ENCODE data around the gene HIRIP3. TPM values are rescaled to one million over a fixed set of nuclear protein-coding genes. Genes with fewer than 3 reads are reported as not detected.

HIRIP3 gene
- total and polyA plus RNA-seq, 2 of the 13 experiments (the other 11 are each of a cell fraction or from before 2014, with no cell fraction given) = 12.6 to 17.2 TPM

GRCh38 chr16:29995911-29996765 lies 721 bp upstream of the HIRIP3 start, which contains the start of gene INO80E (continued):
- TF ChIP-seq, protein P1, sequence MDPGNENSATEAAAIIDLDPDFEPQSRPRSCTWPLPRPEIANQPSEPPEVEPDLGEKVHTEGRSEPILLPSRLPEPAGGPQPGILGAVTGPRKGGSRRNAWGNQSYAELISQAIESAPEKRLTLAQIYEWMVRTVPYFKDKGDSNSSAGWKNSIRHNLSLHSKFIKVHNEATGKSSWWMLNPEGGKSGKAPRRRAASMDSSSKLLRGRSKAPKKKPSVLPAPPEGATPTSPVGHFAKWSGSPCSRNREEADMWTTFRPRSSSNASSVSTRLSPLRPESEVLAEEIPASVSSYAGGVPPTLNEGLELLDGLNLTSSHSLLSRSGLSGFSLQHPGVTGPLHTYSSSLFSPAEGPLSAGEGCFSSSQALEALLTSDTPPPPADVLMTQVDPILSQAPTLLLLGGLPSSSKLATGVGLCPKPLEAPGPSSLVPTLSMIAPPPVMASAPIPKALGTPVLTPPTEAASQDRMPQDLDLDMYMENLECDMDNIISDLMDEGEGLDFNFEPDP (CRISPR knock-in tag; conservative IDR thresholded peaks at IDR 0.05) = 0 out of 2 replicates have a peak, but pooled peaks have one; percentile 35
- TF ChIP-seq GATA4 (IDR thresholded peaks at IDR 0.05; ENCODE audit: borderline replicate concordance, low read depth) (peak; percentile 27; the same call in 1 of the 2 replicates), ARNT2 (CRISPR knock-in tag; IDR thresholded peaks at IDR 0.05; ENCODE audit: low read depth) (no peak; the same call in 1 of the 2 replicates), NFKB2 (CRISPR knock-in tag; IDR thresholded peaks at IDR 0.05; ENCODE audit: borderline replicate concordance) (peak; percentile 87), ARNT (IDR thresholded peaks at IDR 0.05) (no peak), KLF16 (CRISPR knock-in tag; IDR thresholded peaks at IDR 0.05) (peak in 1 of 2 experiments; percentile 91; a peak in 2 of 4 replicates), FOXK1 (CRISPR knock-in tag; IDR thresholded peaks at IDR 0.05; ENCODE audit: borderline replicate concordance, low read depth) (peak; percentile 85; the same call in 1 of the 2 replicates), U2AF1 (optimal IDR thresholded peaks at IDR 0.05; ENCODE audit: low read depth, low read length) (peak; percentile 77), IRF2 (CRISPR knock-in tag; IDR thresholded peaks at IDR 0.05) (peak; percentile 98), ZNF367 (CRISPR knock-in tag; IDR thresholded peaks at IDR 0.05; ENCODE audit: borderline replicate concordance) (no peak), TFDP1 (CRISPR knock-in tag; IDR thresholded peaks at IDR 0.05; ENCODE audit: borderline replicate concordance) (peak; percentile 59), HNRNPUL1 (IDR thresholded peaks at IDR 0.05; ENCODE audit: low read depth, low read length) (no peak)
- TF ChIP-seq, protein P2, sequence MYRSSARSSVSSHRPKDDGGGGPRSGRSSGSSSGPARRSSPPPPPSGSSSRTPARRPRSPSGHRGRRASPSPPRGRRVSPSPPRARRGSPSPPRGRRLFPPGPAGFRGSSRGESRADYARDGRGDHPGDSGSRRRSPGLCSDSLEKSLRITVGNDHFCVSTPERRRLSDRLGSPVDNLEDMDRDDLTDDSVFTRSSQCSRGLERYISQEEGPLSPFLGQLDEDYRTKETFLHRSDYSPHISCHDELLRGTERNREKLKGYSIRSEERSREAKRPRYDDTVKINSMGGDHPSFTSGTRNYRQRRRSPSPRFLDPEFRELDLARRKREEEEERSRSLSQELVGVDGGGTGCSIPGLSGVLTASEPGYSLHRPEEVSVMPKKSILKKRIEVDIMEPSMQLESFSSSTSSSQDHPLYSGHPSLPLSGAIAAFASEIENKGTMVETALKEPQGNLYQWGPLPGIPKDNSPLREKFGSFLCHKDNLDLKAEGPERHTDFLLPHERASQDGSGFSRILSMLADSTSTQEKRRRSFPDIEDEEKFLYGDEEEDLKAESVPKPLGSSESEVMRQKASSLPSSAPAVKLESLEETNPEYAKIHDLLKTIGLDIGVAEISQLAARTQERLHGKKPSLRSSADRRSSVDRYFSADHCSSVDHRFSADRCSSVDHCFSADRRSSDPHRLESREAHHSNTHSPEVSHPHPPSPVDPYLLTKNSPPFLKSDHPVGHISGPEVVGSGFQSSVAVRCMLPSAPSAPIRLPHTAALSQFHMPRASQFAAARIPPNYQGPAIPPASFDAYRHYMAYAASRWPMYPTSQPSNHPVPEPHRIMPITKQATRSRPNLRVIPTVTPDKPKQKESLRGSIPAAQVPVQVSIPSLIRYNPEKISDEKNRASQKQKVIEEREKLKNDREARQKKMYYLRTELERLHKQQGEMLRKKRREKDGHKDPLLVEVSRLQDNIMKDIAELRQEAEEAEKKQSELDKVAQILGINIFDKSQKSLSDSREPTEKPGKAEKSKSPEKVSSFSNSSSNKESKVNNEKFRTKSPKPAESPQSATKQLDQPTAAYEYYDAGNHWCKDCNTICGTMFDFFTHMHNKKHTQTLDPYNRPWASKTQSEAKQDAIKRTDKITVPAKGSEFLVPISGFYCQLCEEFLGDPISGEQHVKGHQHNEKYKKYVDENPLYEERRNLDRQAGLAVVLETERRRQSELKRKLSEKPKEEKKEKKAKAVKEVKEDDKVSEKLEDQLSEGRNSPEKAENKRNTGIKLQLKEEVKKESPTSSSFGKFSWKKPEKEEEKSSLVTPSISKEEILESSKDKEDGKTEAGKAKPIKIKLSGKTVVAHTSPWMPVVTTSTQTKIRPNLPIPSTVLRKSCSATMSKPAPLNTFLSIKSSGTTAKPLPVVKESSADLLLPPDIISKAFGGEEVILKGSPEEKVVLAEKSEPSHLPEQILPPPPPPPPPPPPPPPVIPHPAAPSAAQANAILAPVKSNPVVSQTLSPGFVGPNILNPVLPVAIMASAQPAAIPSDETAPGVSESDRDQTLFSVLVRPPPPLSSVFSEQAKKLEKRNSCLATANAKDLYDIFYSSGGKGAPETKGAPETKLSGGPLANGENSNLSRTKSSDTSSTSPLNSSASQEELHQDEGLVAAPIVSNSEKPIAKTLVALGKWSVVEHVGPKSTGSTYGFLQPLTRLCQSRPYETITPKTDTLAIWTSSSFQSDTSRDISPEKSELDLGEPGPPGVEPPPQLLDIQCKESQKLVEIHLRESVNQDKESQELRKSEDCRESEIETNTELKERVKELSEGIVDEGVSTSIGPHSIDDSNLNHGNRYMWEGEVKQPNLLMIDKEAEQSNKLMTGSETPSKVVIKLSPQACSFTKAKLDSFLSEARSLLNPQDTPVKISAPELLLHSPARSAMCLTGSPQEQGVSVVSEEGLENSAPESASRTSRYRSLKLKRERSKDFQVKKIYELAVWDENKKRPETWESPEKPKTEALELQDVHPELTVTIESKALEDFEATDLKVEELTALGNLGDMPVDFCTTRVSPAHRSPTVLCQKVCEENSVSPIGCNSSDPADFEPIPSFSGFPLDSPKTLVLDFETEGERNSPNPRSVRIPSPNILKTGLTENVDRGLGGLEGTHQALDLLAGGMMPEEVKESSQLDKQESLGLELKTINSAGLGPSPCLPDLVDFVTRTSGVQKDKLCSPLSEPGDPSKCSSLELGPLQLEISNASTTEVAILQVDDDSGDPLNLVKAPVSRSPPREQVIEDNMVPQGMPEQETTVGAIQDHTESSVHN (CRISPR knock-in tag; IDR thresholded peaks at IDR 0.05) = peak; percentile 62
- TF ChIP-seq, protein P3, sequence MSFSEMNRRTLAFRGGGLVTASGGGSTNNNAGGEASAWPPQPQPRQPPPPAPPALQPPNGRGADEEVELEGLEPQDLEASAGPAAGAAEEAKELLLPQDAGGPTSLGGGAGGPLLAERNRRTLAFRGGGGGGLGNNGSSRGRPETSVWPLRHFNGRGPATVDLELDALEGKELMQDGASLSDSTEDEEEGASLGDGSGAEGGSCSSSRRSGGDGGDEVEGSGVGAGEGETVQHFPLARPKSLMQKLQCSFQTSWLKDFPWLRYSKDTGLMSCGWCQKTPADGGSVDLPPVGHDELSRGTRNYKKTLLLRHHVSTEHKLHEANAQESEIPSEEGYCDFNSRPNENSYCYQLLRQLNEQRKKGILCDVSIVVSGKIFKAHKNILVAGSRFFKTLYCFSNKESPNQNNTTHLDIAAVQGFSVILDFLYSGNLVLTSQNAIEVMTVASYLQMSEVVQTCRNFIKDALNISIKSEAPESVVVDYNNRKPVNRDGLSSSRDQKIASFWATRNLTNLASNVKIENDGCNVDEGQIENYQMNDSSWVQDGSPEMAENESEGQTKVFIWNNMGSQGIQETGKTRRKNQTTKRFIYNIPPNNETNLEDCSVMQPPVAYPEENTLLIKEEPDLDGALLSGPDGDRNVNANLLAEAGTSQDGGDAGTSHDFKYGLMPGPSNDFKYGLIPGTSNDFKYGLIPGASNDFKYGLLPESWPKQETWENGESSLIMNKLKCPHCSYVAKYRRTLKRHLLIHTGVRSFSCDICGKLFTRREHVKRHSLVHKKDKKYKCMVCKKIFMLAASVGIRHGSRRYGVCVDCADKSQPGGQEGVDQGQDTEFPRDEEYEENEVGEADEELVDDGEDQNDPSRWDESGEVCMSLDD (CRISPR knock-in tag; IDR thresholded peaks at IDR 0.05; ENCODE audit: borderline replicate concordance) = peak; percentile 2; the same call in 1 of the 2 replicates

All from HepG2 (cell line).